Measurements from ENCODE around the gene ABCC8. TPM values are rescaled to one million over a fixed set of nuclear protein-coding genes. Genes with fewer than 3 reads are reported as not detected.
A peak's percentile ranks its signal among the peaks of the same experiment; 100 is the strongest.

The ABCC8 gene
- total and polyA plus RNA-seq, 2 experiments from 2014 or later, result 2.2 TPM; not detected in 1

DNA sequence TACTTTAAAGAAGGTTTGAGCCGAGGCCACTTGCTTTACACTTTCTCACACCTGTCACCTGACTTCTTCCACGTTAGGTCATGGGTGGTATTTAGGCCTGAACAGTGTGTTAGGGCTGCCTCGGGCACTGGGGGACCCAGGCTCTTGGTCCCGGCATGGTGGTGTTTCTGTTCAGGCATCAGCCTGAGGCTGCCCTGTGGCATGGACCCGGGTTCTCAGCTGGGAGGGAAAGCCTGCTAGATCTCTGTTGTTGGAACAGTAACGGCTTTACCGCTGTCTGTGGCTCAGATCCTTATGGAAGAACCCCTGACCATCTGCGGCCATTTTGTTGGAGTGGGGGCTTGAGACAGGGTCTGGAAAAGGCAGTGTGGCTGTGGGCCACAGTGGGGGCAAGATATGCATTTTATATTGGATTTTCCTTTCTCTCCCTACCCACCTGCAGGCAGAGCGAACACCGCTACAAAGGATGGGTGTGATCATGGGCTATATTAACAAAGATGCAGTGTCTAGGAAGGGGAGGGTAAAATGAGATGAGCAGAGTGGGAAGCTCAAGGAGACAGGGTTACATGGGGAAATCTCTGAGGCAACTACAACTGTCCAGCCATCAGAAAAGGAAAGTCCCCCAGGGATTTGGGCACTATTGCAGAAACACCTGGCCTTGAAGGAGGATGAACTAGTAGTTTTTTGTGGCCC is 86.5 kb downstream of the ABCC8 start:
- Histone ChIP-seq H2AFZ (no peak overlapping the region), H3K27me3 (no peaks in the 10 kb centered on the region), H3K9me3 (ENCODE audit: low read depth) (no peaks in the 10 kb centered on the region), H3K9me2 (replicated peaks; ENCODE audit: insufficient read depth) (no peaks in the 10 kb centered on the region), H3K4me1 (ENCODE audit: insufficient read depth) (no peaks in the 10 kb centered on the region), H3K4me2 (peak overlapping the region; percentile 89), H3K79me2 (no peaks in the 10 kb centered on the region), H3K27ac (no peak overlapping the region), H4K20me1 (ENCODE audit: insufficient read depth, poor library complexity, severe bottlenecking) (no peaks in the 10 kb centered on the region), H3K4me3 (no peak overlapping the region), H3K36me3 (replicated peaks; ENCODE audit: insufficient read depth, low read depth) (no peaks in the 10 kb centered on the region)
- 71% methylated on average over 10 of the region's 10 CpGs for WGBS (ENCODE audit: low lambda C conversion rate, missing lambda C conversion rate)
- DNase-seq (ENCODE audit: low spot score), result no peak
- TF ChIP-seq, protein P1, sequence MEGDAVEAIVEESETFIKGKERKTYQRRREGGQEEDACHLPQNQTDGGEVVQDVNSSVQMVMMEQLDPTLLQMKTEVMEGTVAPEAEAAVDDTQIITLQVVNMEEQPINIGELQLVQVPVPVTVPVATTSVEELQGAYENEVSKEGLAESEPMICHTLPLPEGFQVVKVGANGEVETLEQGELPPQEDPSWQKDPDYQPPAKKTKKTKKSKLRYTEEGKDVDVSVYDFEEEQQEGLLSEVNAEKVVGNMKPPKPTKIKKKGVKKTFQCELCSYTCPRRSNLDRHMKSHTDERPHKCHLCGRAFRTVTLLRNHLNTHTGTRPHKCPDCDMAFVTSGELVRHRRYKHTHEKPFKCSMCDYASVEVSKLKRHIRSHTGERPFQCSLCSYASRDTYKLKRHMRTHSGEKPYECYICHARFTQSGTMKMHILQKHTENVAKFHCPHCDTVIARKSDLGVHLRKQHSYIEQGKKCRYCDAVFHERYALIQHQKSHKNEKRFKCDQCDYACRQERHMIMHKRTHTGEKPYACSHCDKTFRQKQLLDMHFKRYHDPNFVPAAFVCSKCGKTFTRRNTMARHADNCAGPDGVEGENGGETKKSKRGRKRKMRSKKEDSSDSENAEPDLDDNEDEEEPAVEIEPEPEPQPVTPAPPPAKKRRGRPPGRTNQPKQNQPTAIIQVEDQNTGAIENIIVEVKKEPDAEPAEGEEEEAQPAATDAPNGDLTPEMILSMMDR (IDR thresholded peaks at IDR 0.05; ENCODE audit: poor library complexity), result no peak
- no peak for TF ChIP-seq EZH2 (IDR thresholded peaks at IDR 0.05; ENCODE audit: borderline replicate concordance)
- TF ChIP-seq EZH2phosphoT487 (IDR thresholded peaks at IDR 0.05; ENCODE audit: low read depth, severe bottlenecking, unreplicated experiment), result no peak

DNA sequence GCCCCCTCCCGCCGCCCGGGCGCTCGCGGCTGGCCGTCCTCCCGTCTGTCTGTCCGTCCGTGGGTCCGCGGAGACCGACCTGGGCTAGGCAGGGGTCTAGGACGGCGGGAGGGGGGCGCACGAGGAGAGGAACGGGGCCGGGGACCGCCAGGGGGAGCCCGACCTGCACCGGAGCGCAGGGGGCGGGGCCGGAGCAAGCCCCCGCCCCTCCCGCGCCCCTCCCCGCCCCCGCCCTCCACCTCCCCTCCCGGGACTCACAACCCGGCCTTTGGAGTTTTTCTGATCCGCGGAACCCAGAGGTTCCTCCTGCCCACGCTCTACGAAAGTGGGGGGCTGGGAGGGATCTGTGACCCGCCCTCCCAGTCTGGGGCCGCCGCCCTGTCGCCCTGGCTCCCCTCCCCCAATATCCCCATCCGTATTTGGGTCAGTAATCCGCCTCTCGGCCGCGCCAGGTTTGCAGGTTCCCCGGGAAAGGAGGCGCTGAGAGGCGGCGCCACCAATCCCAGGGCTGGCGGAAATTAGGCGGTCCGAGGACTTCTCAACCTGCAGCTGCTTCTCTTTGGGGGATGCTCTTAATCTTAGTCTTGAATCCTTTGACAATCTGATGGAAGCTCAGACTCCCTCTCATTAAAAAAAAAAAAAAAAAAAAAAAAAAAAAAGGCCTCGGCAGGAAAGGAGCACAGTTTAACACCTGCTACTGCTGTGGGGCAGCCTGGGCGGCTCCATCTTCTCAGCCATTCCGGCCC is 87.3 kb downstream of the ABCC8 start:
- peak overlapping the region; percentile 89 for H3K4me2 ChIP-seq
- 12% methylated on average over 14 of the region's 55 CpGs for WGBS (ENCODE audit: low lambda C conversion rate, missing lambda C conversion rate)
- no peaks in the 10 kb centered on the region for H3K36me3 ChIP-seq (replicated peaks; ENCODE audit: insufficient read depth, low read depth)
- TF ChIP-seq EZH2 (IDR thresholded peaks at IDR 0.05; ENCODE audit: borderline replicate concordance), result no peak
- TF ChIP-seq, protein P1 (IDR thresholded peaks at IDR 0.05; ENCODE audit: poor library complexity), result peak; percentile 78
- DNase-seq (ENCODE audit: low spot score), result peak; percentile 88
- H3K27me3 ChIP-seq, result no peaks in the 10 kb centered on the region
- peak overlapping the region; percentile 49 for H3K4me3 ChIP-seq
- no peaks in the 10 kb centered on the region for H3K9me3 ChIP-seq (ENCODE audit: low read depth)
- H2AFZ ChIP-seq, result peak overlapping the region; percentile 81
- no peaks in the 10 kb centered on the region for H3K9me2 ChIP-seq (replicated peaks; ENCODE audit: insufficient read depth)
- H3K4me1 ChIP-seq (ENCODE audit: insufficient read depth), result no peaks in the 10 kb centered on the region
- no peaks in the 10 kb centered on the region for H3K79me2 ChIP-seq
- no peak overlapping the region for H3K27ac ChIP-seq
- no peaks in the 10 kb centered on the region for H4K20me1 ChIP-seq (ENCODE audit: insufficient read depth, poor library complexity, severe bottlenecking)

DNA sequence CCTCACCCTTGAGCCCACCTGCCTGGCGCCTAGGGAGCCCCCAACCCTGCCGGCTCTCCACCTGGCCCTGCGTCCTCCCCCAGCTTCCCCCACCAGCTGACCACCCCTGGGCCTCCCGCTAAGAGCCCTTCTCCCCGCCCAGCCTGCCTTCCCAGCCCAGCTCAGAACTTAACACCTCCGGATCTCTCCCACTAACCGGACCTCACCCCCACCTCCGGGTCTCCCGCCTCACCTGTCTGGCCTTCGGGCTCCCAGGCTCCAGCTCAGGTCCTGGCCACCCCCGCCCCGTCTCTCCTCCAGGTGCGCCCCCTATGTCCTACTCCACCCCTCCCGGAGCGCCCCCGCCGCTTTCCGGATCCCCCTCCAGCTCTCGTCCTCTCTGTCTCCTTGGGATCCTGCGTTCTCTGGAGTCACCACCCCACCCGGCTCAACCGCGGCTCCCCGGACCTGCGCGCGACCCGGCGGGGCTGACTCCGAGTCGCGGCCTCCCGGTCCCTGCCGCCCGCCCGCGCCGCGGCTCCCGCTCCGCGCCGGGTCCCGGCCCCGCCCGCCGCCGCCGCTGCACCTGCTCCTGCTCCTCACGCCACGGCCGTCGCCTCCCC is 87.9 kb downstream of the ABCC8 start, which contains the start of gene KCNJ11:
Gene KCNJ11 (minus strand): TSS at position 51 of the 602 bp plus-strand sequence. CDS start 568 bp downstream, outside the sequence.
- H3K79me2 ChIP-seq, result no peaks in the 10 kb centered on the region
- H3K4me3 ChIP-seq, result peak within 1 kb of the TSS; percentile 49
- peak within 1 kb of the TSS; percentile 89 for H3K4me2 ChIP-seq
- no peaks in the 10 kb centered on the region for H3K4me1 ChIP-seq (ENCODE audit: insufficient read depth)
- peak within 1 kb of the TSS; percentile 81 for H2AFZ ChIP-seq
- DNase-seq (ENCODE audit: low spot score), result peak; percentile 26
- WGBS (ENCODE audit: low lambda C conversion rate, missing lambda C conversion rate), result 6% methylated on average over 17 of the region's 53 CpGs
- H3K36me3 ChIP-seq (replicated peaks; ENCODE audit: insufficient read depth, low read depth), result no peaks in the 10 kb centered on the region
- H3K9me3 ChIP-seq (ENCODE audit: low read depth), result no peaks in the 10 kb centered on the region
- TF ChIP-seq, protein P1 (IDR thresholded peaks at IDR 0.05; ENCODE audit: poor library complexity), result no peak
- TF ChIP-seq EZH2phosphoT487 (IDR thresholded peaks at IDR 0.05; ENCODE audit: low read depth, severe bottlenecking, unreplicated experiment) (no peak), EZH2 (IDR thresholded peaks at IDR 0.05; ENCODE audit: borderline replicate concordance) (no peak)
- H3K27me3 ChIP-seq, result no peaks in the 10 kb centered on the region
- H4K20me1 ChIP-seq (ENCODE audit: insufficient read depth, poor library complexity, severe bottlenecking), result no peaks in the 10 kb centered on the region
- H3K27ac ChIP-seq, result no peak within 1 kb of the TSS
- no peaks in the 10 kb centered on the region for H3K9me2 ChIP-seq (replicated peaks; ENCODE audit: insufficient read depth)

All from hepatocyte (in vitro differentiated cells).